ENCODE measurements around the gene CPE. TPM values are rescaled to one million over a fixed set of nuclear protein-coding genes. Genes with fewer than 3 reads are reported as not detected.

The CPE gene
- total RNA-seq, 4 donors from 2014 or later, result 82.8 to 136 (median 113) TPM

- WGBS, 2 donors, result 53 to 57% methylated on average over 8 of the region's 8 CpGs
- H3K27ac ChIP-seq, result no peak overlapping the region
Measured at GRCh38 chr4:165461159-165461821, 82.5 kb downstream of the CPE start.

GRCh38 chr4:165462009-165462408, 83.2 kb downstream of the CPE start:
- no peak overlapping the region for H3K27ac ChIP-seq
- TF ChIP-seq EP300 (IDR thresholded peaks at IDR 0.05) (no peak), POLR2A (IDR thresholded peaks at IDR 0.05) (no peak), CTCF (IDR thresholded peaks at IDR 0.05) (no peak)
- no peak for DNase-seq (ENCODE audit: low spot score in 2 of 2)
- H3K9me3 ChIP-seq, result no peaks in the 10 kb centered on the region
- H3K4me1 ChIP-seq, result peaks cover 0 to 26% (median 2%) of the 10 kb centered on the region in 4 donors
- no peaks in the 10 kb centered on the region for H3K36me3 ChIP-seq
- H3K27me3 ChIP-seq, result no peaks in the 10 kb centered on the region
- 83 to 90% methylated on average over 3 of the region's 3 CpGs for WGBS, 2 donors
- H3K4me3 ChIP-seq, result no peak overlapping the region

More at GRCh38 chr4:165461159-165461821, 82.5 kb downstream of the CPE start:
- Histone ChIP-seq H3K4me3 (peak overlapping the region in 1 of 4 donors; percentile 17), H3K27me3 (no peaks in the 10 kb centered on the region), H3K4me1 (peaks cover 0 to 26% (median 2%) of the 10 kb centered on the region in 4 donors), H3K9me3 (no peaks in the 10 kb centered on the region), H3K36me3 (no peaks in the 10 kb centered on the region)
- TF ChIP-seq EP300 (IDR thresholded peaks at IDR 0.05) (no peak), POLR2A (IDR thresholded peaks at IDR 0.05) (no peak), CTCF (IDR thresholded peaks at IDR 0.05) (no peak)
- peak in 1 of 2 donors; percentile 13 for DNase-seq (ENCODE audit: low spot score in 2 of 2)

GRCh38 chr4:165464376-165464775, 85.6 kb downstream of the CPE start:
- DNase-seq (ENCODE audit: low spot score in 2 of 2), result no peak
- 64 to 68% methylated on average over 7 of the region's 7 CpGs for WGBS, 2 donors
- Histone ChIP-seq H3K4me1 (peaks cover 0 to 8% (median 2%) of the 10 kb centered on the region in 4 donors), H3K36me3 (no peaks in the 10 kb centered on the region), H3K4me3 (no peak overlapping the region), H3K9me3 (no peaks in the 10 kb centered on the region), H3K27me3 (no peaks in the 10 kb centered on the region), H3K27ac (no peak overlapping the region)
- TF ChIP-seq POLR2A (IDR thresholded peaks at IDR 0.05) (no peak), CTCF (IDR thresholded peaks at IDR 0.05) (no peak), EP300 (IDR thresholded peaks at IDR 0.05) (no peak)

- TF ChIP-seq EP300 (IDR thresholded peaks at IDR 0.05) (no peak), POLR2A (IDR thresholded peaks at IDR 0.05) (no peak), CTCF (IDR thresholded peaks at IDR 0.05) (peak; percentile 59 to 76 (median 76))
Measured at GRCh38 chr4:165464813-165465381, 86.1 kb downstream of the CPE start.

GRCh38 chr4:165470009-165470408, 91.2 kb downstream of the CPE start:
- no peaks in the 10 kb centered on the region for H3K27me3 ChIP-seq
- peaks cover 0 to under 1% (median 0%) of the 10 kb centered on the region in 4 donors for H3K4me1 ChIP-seq
- no peaks in the 10 kb centered on the region for H3K36me3 ChIP-seq
- no peak overlapping the region for H3K27ac ChIP-seq
- TF ChIP-seq EP300 (IDR thresholded peaks at IDR 0.05) (no peak), POLR2A (IDR thresholded peaks at IDR 0.05) (no peak), CTCF (IDR thresholded peaks at IDR 0.05) (no peak)
- DNase-seq (ENCODE audit: low spot score in 2 of 2), result no peak
- WGBS, 2 donors, result 90% methylated on average over 2 of the region's 2 CpGs
- peaks cover 0 to 23% (median 0%) of the 10 kb centered on the region in 4 donors for H3K9me3 ChIP-seq
- H3K4me3 ChIP-seq, result no peak overlapping the region

More at GRCh38 chr4:165464813-165465381, 86.1 kb downstream of the CPE start:
- Histone ChIP-seq H3K9me3 (no peaks in the 10 kb centered on the region), H3K36me3 (no peaks in the 10 kb centered on the region), H3K27ac (no peak overlapping the region), H3K27me3 (no peaks in the 10 kb centered on the region), H3K4me3 (no peak overlapping the region), H3K4me1 (peaks cover 0 to 8% (median 2%) of the 10 kb centered on the region in 4 donors)
- DNase-seq (ENCODE audit: low spot score in 2 of 2), result no peak
- WGBS, 2 donors, result 22 to 25% methylated on average over 9 of the region's 9 CpGs

All from tibial nerve (tissue), 4 donors.